H1 (cell line): Measurements from ENCODE around the gene FBXO30. TPM values are rescaled to one million over a fixed set of nuclear protein-coding genes. Genes with fewer than 3 reads are reported as not detected.

Experiments used
- ASH2L ChIP-seq: fragments of 200-600, 300-600 bp; sonication (generic); IDR thresholded peaks from one replicate; pipeline ENCODE4 v1.7.1; 2017; ENCODE audit warnings: low read length
- HDAC6 ChIP-seq: IDR thresholded peaks from one replicate; pipeline ENCODE4 v1.7.1; 2012; ENCODE audit warnings: low read depth, mild to moderate bottlenecking, inconsistent platforms, low read length, moderate library complexity
- PHF8 ChIP-seq: fragments of 200-600 bp; sonication (generic); conservative IDR thresholded peaks from 2 replicates; pipeline ENCODE4 v1.7.1; 2012; ENCODE audit warnings: low read depth, mild to moderate bottlenecking, inconsistent platforms, low read length, moderate library complexity
- SP4 ChIP-seq: IDR thresholded peaks from 2 replicates; pipeline ENCODE4 v1.6.1; 2012; ENCODE audit warnings: low read length, inconsistent platforms
- polyA plus RNA-seq, 7 experiments: library from polyadenylated mRNA; depleted of rRNA in 3 of 7; stranded (reverse) in 5 of 7; unstranded in 2 of 7; fragments of >200 nt in 5 of 7; fragments of 200-250 nt in 2 of 7; gene quantifications; 1 replicate in 5 of 7; 2 replicates in 1 of 7; 4 replicates in 1 of 7; pipeline versions ENCODE4 v1.2.1 to v1.2.3, GENCODE V29; 2011 to 2013; ENCODE audit warnings: missing spikeins in 2 of 7, mixed read lengths in 2 of 7
- total RNA-seq: library from RNA; stranded (reverse); fragmentation: NEBNext Ultra II Directional; extraction: Animal tissue kit (Norgen Biotek cat#: 25700); gene quantifications from 2 replicates; pipeline ENCODE4 v1.2.1, GENCODE V29; 2021
- TF ChIP-seq, protein P1 (sequence below): fragments of 300-600 bp; sonication (generic); IDR thresholded peaks from 2 replicates; pipeline ENCODE4 v1.7.1; 2012; ENCODE audit warnings: low read length, moderate library complexity, mild to moderate bottlenecking, inconsistent platforms; ENCODE audit not compliant: insufficient replicate concordance
- TF ChIP-seq, protein P2 (sequence below), 3 experiments: IDR thresholded peaks; 1 replicate in 2 of 3; 2 replicates in 1 of 3; pipeline versions ENCODE4 v1.5.1 to v1.6.1; 2011; ENCODE audit warnings: low read length in 3 of 3, mild to moderate bottlenecking in 3 of 3, inconsistent platforms in 2 of 3, low read depth in 1 of 3, moderate library complexity in 1 of 3; ENCODE audit not compliant: insufficient read depth in 1 of 3; ENCODE audit errors: control extremely low read depth in 1 of 3

Gene FBXO30
- total and polyA plus RNA-seq, 2 of the 8 experiments (the other 6 are each of a cell fraction or from before 2014, with no cell fraction given): 3.9 to 18.3 TPM

DNA sequence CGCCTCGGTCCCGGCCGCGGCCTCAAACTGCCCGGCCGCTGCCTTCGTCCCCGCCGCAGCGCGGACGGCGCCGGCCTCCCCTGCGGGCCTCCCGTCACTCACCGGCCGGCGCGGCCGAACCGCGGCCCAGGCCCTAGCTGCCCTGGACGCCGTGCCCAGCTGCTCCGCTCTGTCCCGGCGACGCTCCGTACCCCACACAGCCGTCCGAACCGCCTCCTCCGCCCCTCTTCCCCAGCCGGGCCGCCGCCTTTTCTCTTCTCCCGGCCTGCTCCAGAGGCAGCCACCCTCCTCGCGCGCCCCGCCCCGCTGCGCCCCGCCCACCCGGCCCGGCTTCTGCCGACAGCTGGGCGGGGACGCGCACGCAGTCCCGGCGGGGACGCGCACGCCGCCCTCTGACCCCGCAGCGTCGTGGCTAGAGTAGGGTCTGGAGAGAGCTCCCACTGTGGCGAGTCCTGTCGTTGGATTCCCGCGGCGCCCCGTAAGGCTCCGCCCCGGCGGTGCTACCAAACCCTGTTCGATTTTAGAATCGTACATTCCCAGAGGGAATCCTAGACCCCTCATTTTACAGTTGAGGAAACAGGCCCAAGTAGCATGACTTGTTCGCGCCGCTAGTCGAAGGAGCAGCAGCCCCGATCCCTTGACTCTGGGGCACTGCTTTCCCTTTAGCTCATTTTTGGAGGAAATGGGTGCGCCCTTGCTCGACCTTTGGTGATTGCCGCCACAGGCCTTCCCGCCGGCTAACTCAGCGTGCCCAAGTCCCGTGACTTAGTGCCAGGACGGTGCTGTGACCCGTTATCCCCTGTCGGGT lies at the start of gene FBXO30 (continued):
- TF ChIP-seq, protein P1, sequence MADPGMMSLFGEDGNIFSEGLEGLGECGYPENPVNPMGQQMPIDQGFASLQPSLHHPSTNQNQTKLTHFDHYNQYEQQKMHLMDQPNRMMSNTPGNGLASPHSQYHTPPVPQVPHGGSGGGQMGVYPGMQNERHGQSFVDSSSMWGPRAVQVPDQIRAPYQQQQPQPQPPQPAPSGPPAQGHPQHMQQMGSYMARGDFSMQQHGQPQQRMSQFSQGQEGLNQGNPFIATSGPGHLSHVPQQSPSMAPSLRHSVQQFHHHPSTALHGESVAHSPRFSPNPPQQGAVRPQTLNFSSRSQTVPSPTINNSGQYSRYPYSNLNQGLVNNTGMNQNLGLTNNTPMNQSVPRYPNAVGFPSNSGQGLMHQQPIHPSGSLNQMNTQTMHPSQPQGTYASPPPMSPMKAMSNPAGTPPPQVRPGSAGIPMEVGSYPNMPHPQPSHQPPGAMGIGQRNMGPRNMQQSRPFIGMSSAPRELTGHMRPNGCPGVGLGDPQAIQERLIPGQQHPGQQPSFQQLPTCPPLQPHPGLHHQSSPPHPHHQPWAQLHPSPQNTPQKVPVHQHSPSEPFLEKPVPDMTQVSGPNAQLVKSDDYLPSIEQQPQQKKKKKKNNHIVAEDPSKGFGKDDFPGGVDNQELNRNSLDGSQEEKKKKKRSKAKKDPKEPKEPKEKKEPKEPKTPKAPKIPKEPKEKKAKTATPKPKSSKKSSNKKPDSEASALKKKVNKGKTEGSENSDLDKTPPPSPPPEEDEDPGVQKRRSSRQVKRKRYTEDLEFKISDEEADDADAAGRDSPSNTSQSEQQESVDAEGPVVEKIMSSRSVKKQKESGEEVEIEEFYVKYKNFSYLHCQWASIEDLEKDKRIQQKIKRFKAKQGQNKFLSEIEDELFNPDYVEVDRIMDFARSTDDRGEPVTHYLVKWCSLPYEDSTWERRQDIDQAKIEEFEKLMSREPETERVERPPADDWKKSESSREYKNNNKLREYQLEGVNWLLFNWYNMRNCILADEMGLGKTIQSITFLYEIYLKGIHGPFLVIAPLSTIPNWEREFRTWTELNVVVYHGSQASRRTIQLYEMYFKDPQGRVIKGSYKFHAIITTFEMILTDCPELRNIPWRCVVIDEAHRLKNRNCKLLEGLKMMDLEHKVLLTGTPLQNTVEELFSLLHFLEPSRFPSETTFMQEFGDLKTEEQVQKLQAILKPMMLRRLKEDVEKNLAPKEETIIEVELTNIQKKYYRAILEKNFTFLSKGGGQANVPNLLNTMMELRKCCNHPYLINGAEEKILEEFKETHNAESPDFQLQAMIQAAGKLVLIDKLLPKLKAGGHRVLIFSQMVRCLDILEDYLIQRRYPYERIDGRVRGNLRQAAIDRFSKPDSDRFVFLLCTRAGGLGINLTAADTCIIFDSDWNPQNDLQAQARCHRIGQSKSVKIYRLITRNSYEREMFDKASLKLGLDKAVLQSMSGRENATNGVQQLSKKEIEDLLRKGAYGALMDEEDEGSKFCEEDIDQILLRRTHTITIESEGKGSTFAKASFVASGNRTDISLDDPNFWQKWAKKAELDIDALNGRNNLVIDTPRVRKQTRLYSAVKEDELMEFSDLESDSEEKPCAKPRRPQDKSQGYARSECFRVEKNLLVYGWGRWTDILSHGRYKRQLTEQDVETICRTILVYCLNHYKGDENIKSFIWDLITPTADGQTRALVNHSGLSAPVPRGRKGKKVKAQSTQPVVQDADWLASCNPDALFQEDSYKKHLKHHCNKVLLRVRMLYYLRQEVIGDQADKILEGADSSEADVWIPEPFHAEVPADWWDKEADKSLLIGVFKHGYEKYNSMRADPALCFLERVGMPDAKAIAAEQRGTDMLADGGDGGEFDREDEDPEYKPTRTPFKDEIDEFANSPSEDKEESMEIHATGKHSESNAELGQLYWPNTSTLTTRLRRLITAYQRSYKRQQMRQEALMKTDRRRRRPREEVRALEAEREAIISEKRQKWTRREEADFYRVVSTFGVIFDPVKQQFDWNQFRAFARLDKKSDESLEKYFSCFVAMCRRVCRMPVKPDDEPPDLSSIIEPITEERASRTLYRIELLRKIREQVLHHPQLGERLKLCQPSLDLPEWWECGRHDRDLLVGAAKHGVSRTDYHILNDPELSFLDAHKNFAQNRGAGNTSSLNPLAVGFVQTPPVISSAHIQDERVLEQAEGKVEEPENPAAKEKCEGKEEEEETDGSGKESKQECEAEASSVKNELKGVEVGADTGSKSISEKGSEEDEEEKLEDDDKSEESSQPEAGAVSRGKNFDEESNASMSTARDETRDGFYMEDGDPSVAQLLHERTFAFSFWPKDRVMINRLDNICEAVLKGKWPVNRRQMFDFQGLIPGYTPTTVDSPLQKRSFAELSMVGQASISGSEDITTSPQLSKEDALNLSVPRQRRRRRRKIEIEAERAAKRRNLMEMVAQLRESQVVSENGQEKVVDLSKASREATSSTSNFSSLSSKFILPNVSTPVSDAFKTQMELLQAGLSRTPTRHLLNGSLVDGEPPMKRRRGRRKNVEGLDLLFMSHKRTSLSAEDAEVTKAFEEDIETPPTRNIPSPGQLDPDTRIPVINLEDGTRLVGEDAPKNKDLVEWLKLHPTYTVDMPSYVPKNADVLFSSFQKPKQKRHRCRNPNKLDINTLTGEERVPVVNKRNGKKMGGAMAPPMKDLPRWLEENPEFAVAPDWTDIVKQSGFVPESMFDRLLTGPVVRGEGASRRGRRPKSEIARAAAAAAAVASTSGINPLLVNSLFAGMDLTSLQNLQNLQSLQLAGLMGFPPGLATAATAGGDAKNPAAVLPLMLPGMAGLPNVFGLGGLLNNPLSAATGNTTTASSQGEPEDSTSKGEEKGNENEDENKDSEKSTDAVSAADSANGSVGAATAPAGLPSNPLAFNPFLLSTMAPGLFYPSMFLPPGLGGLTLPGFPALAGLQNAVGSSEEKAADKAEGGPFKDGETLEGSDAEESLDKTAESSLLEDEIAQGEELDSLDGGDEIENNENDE: no peak
- TF ChIP-seq ASH2L: peak; percentile 87
- peak; percentile 80 for TF ChIP-seq PHF8
- peak; percentile 74; the same call in 1 of the 2 replicates for TF ChIP-seq SP4
- TF ChIP-seq, protein P2, sequence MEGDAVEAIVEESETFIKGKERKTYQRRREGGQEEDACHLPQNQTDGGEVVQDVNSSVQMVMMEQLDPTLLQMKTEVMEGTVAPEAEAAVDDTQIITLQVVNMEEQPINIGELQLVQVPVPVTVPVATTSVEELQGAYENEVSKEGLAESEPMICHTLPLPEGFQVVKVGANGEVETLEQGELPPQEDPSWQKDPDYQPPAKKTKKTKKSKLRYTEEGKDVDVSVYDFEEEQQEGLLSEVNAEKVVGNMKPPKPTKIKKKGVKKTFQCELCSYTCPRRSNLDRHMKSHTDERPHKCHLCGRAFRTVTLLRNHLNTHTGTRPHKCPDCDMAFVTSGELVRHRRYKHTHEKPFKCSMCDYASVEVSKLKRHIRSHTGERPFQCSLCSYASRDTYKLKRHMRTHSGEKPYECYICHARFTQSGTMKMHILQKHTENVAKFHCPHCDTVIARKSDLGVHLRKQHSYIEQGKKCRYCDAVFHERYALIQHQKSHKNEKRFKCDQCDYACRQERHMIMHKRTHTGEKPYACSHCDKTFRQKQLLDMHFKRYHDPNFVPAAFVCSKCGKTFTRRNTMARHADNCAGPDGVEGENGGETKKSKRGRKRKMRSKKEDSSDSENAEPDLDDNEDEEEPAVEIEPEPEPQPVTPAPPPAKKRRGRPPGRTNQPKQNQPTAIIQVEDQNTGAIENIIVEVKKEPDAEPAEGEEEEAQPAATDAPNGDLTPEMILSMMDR (IDR thresholded peaks at IDR 0.05; ENCODE audit: control extremely low read depth in 1 of 3, insufficient read depth in 1 of 3, low read depth in 1 of 3, low read length in 3 of 3): no peak
- no peak for TF ChIP-seq HDAC6
